Sigmoid colon (tissue), 4 donors: ENCODE measurements around the gene DTX1.

Experiments used
- CTCF ChIP-seq, 4 experiments: fragments of 450-650 bp in 3 of 4; fragments of 200-600 bp in 1 of 4; IDR thresholded peaks; one replicate each; pipeline ENCODE4 v1.5.1; 2016 to 2019; ENCODE audit warnings: antibody characterized with exemption in 4 of 4, mild to moderate bottlenecking in 3 of 4, moderate library complexity in 2 of 4
- EP300 ChIP-seq, 4 donors: sonication (generic); formaldehyde crosslinking; IDR thresholded peaks; one replicate each; pipeline ENCODE4 v1.6.1; 2017; ENCODE audit warnings: antibody characterized with exemption in 4 of 4
- POLR2AphosphoS5 ChIP-seq, 4 donors: sonication (generic); formaldehyde crosslinking; IDR thresholded peaks; one replicate each; pipeline ENCODE4 v1.6.1; 2017; ENCODE audit warnings: antibody characterized with exemption in 4 of 4

GRCh38 chr12:113093409-113094101 is 37.0 kb downstream of the DTX1 start:
- no peak for TF ChIP-seq CTCF (IDR thresholded peaks at IDR 0.05)
- no peak for TF ChIP-seq POLR2AphosphoS5 (IDR thresholded peaks at IDR 0.05)
- TF ChIP-seq EP300 (IDR thresholded peaks at IDR 0.05): no peak
